K562 (cell line): Measurements from ENCODE around the gene CSNK1G1. TPM values are rescaled to one million over a fixed set of nuclear protein-coding genes. Genes with fewer than 3 reads are reported as not detected.

Experiments
- ATAC-seq: fragments of 200-7000 bp; cut with Tn5 transposase; 3 replicates; pipeline ENCODE4 v1.9.1; 2020; ENCODE audit warnings: moderate library complexity
- BruUV-seq: library from RNA; stranded (reverse); fragments of 400-500 nt; replicated peaks from 2 replicates; lab custom pipeline; 2021; lab: Mats Ljungman, UMichigan
- CTCF ChIA-PET: fragments of 300-600 bp; formaldehyde crosslinking; extraction: SDS; loops from one replicate; lab custom pipeline; 2021; ENCODE audit warnings: low intra/inter-chr PET ratio; lab: Yijun Ruan, JAX
- POLR2A ChIA-PET: fragments of 300-600, 350-650 bp; sonication (Branson Sonifier 250); formaldehyde crosslinking; extraction: SDS; loops from one replicate; lab custom pipeline; 2021; ENCODE audit warnings: antibody characterized with exemption, inconsistent platforms; lab: Yijun Ruan, JAX
- DNase-seq, 4 experiments: peaks; one replicate each; pipeline versions ENCODE4 v3.0.0 to v3.0.0-alpha.2; 2011 to 2018; ENCODE audit warnings: low spot score in 3 of 4, mixed read lengths in 3 of 4; ENCODE audit errors: extremely low read depth in 1 of 4
- FAIRE-seq: peaks from 2 replicates; lab custom pipeline; 2011; peaks lifted over from hg19 to GRCh38; lab: Jason Lieb, UNC
- H2AFZ ChIP-seq: 2 replicates; pipeline ENCODE4 v1.6.0; 2011; ENCODE audit warnings: low read depth, low read length, control low read depth, inconsistent platforms
- H3K27ac ChIP-seq: fragments of 200-600 bp; 3 replicates; pipeline ENCODE4 v1.8.0; 2011; ENCODE audit warnings: low read depth, mild to moderate bottlenecking, control low read depth, inconsistent platforms, low read length, moderate library complexity, mixed read lengths; ENCODE audit errors: extremely low read depth
- H3K27me3 ChIP-seq, 2 experiments: fragments of 300-600 bp in 1 of 2; 2 replicates in 1 of 2; 3 replicates in 1 of 2; pipeline versions ENCODE4 v1.6.0 to v1.8.0; 2011; ENCODE audit warnings: inconsistent platforms in 2 of 2, low read length in 2 of 2, mild to moderate bottlenecking in 1 of 2, mixed read lengths in 1 of 2, moderate library complexity in 1 of 2; ENCODE audit not compliant: control insufficient read depth in 2 of 2, insufficient read depth in 2 of 2
- H3K36me3 ChIP-seq: fragments of 300-600 bp; 3 replicates; pipeline ENCODE4 v1.8.0; 2011; ENCODE audit warnings: mild to moderate bottlenecking, low read length, inconsistent platforms; ENCODE audit not compliant: control insufficient read depth, insufficient read depth
- H3K4me1 ChIP-seq, 2 experiments: fragments of 200-600 bp in 1 of 2; replicated peaks in 1 of 2; 2 replicates in 1 of 2; 3 replicates in 1 of 2; pipeline versions ENCODE4 v1.5.1 to v1.8.0; 2011; ENCODE audit warnings: inconsistent platforms in 2 of 2, low read length in 2 of 2, mild to moderate bottlenecking in 1 of 2, mixed read lengths in 1 of 2, moderate library complexity in 1 of 2; ENCODE audit not compliant: control insufficient read depth in 2 of 2, insufficient read depth in 2 of 2
- H3K4me2 ChIP-seq: 2 replicates; pipeline ENCODE4 v1.6.1; 2011; ENCODE audit warnings: low read length, control low read depth, inconsistent platforms, mixed read lengths; ENCODE audit not compliant: insufficient read depth
- H3K4me3 ChIP-seq: fragments of 200-600 bp; sonication (generic), shearing (Covaris generic); 2 replicates; pipeline ENCODE4 v1.5.1; 2016; ENCODE audit warnings: control low read depth, inconsistent platforms
- H3K79me2 ChIP-seq: fragments of 200-600 bp; 3 replicates; pipeline ENCODE4 v1.8.0; 2011; ENCODE audit warnings: low read length, inconsistent platforms; ENCODE audit not compliant: control insufficient read depth, insufficient read depth
- H3K9ac ChIP-seq, 2 experiments: 2 replicates each; pipeline versions ENCODE4 v1.6.0 to v1.6.1; 2011; ENCODE audit warnings: low read depth in 2 of 2, low read length in 2 of 2, control low read depth in 1 of 2, inconsistent platforms in 1 of 2, mild to moderate bottlenecking in 1 of 2, mixed read lengths in 1 of 2; ENCODE audit not compliant: insufficient read depth in 1 of 2
- H3K9me1 ChIP-seq: one replicate; pipeline ENCODE4 v1.6.0; 2011; ENCODE audit warnings: inconsistent platforms, mild to moderate bottlenecking, low read length, moderate library complexity; ENCODE audit not compliant: control insufficient read depth, insufficient read depth
- H3K9me3 ChIP-seq: replicated peaks from 2 replicates; pipeline ENCODE4 v1.5.1; 2011; ENCODE audit warnings: low read depth, low read length, inconsistent platforms; ENCODE audit not compliant: control insufficient read depth, insufficient read depth
- H4K20me1 ChIP-seq: replicated peaks from 2 replicates; pipeline ENCODE4 v1.6.1; 2011; ENCODE audit warnings: low read length, inconsistent platforms, mixed read lengths; ENCODE audit not compliant: control insufficient read depth, insufficient read depth
- CBX5 ChIP-seq: IDR thresholded peaks from 2 replicates; pipeline ENCODE4 v1.6.1; 2014; ENCODE audit warnings: low read depth, borderline replicate concordance
- CHD7 ChIP-seq: fragments of 200-600 bp; sonication (generic); IDR thresholded peaks from one replicate; pipeline ENCODE4 v1.6.1; 2012; ENCODE audit warnings: mild to moderate bottlenecking, low read depth, low read length, inconsistent platforms
- DEAF1 ChIP-seq: fragments of 450-650 bp; formaldehyde crosslinking; IDR thresholded peaks from 2 replicates; pipeline ENCODE4 v1.4.0; 2020; ENCODE audit warnings: mild to moderate bottlenecking, moderate library complexity
- FOXA3 ChIP-seq, 2 experiments: fragments of 450-650 bp in 1 of 2; sonication (generic) in 1 of 2; formaldehyde crosslinking; IDR thresholded peaks in 1 of 2; conservative IDR thresholded peaks in 1 of 2; 2 replicates each; pipeline versions ENCODE4 v1.4.0 to v1.8.0; 2020 to 2022; ENCODE audit warnings: mild to moderate bottlenecking in 2 of 2, missing genetic modification reagents in 1 of 2
- NELFE ChIP-seq: IDR thresholded peaks from 2 replicates; pipeline ENCODE4 v1.6.1; 2011; ENCODE audit warnings: mild to moderate bottlenecking; ENCODE audit not compliant: insufficient read depth, insufficient read length
- THRB ChIP-seq: fragments of 450-650 bp; formaldehyde crosslinking; conservative IDR thresholded peaks from 2 replicates; pipeline ENCODE4 v1.4.0; 2022; ENCODE audit warnings: mild to moderate bottlenecking, missing genetic modification characterization
- ZNF239 ChIP-seq: fragments of 250-450 bp; sonication (Bioruptor Pico); IDR thresholded peaks from 2 replicates; pipeline ENCODE4 v1.4.0; 2020; ENCODE audit warnings: mild to moderate bottlenecking
- WGBS: fragments of 100-300 bp; shearing (Covaris generic); methylation state at CpG from one replicate; pipeline ENCODE4 v1.1.6; 2016; ENCODE audit warnings: low coverage, mixed read lengths; ENCODE audit not compliant: insufficient coverage; ENCODE audit errors: missing lambda C conversion rate; 5-methylcytosine and 5-hydroxymethylcytosine counted together
- in situ Hi-C: fragments of 300-500 bp; cut with MboI; formaldehyde crosslinking; loops from 4 replicates; pipeline ENCODE4 v1.15.0; 2018; ENCODE audit warnings: inconsistent platforms, mixed read lengths
- intact Hi-C: fragments of 100-400 bp; cut with micrococcal nuclease; formaldehyde crosslinking; loops from 2 replicates; pipeline ENCODE4 v1.14.2; 2022
- polyA plus RNA-seq, 8 experiments: library from polyadenylated mRNA; depleted of rRNA in 4 of 8; stranded (reverse) in 5 of 8; unstranded in 3 of 8; fragments of >200 nt; fragmentation: Nextera tagmentation in 2 of 8; fragmentation: Illumina TruSeq in 1 of 8; extraction: Ambion mirVana in 2 of 8; extraction: Trizol in 1 of 8; gene quantifications; 2 replicates each; pipeline versions ENCODE4 v1.2.1 to v1.2.3, GENCODE V29; 2011 to 2014; ENCODE audit warnings: inconsistent platforms in 1 of 8, missing spikeins in 1 of 8
- total RNA-seq, 7 experiments: library from RNA; depleted of rRNA in 6 of 7; stranded (reverse); fragments of >200 nt in 6 of 7; fragmentation: Illumina TruSeq in 2 of 7; extraction: Trizol in 2 of 7; gene quantifications; 2 replicates each; pipeline versions ENCODE4 v1.2.1 to v1.2.3, GENCODE V29; 2011 to 2021; ENCODE audit warnings: low replicate concordance in 1 of 7

CSNK1G1 gene
- total and polyA plus RNA-seq, 9 of the 15 experiments (the other 6 are each of a cell fraction or from before 2014, with no cell fraction given) = 4.5 to 18.5 (median 9.5) TPM

- ATAC-seq (no peak), DNase-seq (no peak), FAIRE-seq (no peak)
- Histone ChIP-seq H3K9me1 (no peaks in the 10 kb centered on the region), H3K9me3 (no peaks in the 10 kb centered on the region), H3K4me2 (no peak overlapping the region), H3K4me3 (no peak overlapping the region), H2AFZ (no peak overlapping the region), H3K36me3 (peaks cover 27% of the 10 kb centered on the region; the same call in 2 of the 3 replicates), H3K79me2 (no peaks in the 10 kb centered on the region), H3K27ac (no peak overlapping the region), H3K27me3 (no peaks in the 10 kb centered on the region), H4K20me1 (no peaks in the 10 kb centered on the region), H3K4me1 (peaks cover 0 to 4% of the 10 kb centered on the region in 2 experiments; a peak in 2 of 5 replicates), H3K9ac (no peak overlapping the region)
- WGBS = 57% methylated on average over 4 of the region's 4 CpGs
- intact Hi-C loops (no loop called here), in situ Hi-C loops (no loop called here)
- ChIA-PET POLR2A (no interaction called here), CTCF (no interaction called here)
- no TSS peak for BruUV-seq
- TF ChIP-seq CHD7 = no peak
- TF ChIP-seq FOXA3 (CRISPR knock-in tag; conservative IDR thresholded peaks at IDR 0.05 in 1 of 2, IDR thresholded peaks at IDR 0.05 in 1 of 2) = no peak
- TF ChIP-seq ZNF239 (CRISPR knock-in tag) = no peak
- TF ChIP-seq DEAF1 (CRISPR knock-in tag) = no peak
- no peak for TF ChIP-seq CBX5
- no peak for TF ChIP-seq THRB
- TF ChIP-seq NELFE = no peak
These were observed 173.1 kb downstream of the CSNK1G1 start for GRCh38 chr15:64182859-64183370.
